DMS79 (cell line): ENCODE data around the gene STIM1.
A peak's percentile ranks its signal among the peaks of the same experiment; 100 is the strongest.

Experiments used
- DNase-seq: peaks from one replicate; lab custom pipeline; 2025; lab: John Stamatoyannopoulos, UW

STIM1 gene

GRCh38 chr11:3952715-3953114 lies 97.3 kb downstream of the STIM1 start:
- no peak for DNase-seq

- DNase-seq, result no peak
These were observed 97.9 kb downstream of the STIM1 start for GRCh38 chr11:3953327-3953726.

- DNase-seq, result no peak
These were observed 99.2 kb downstream of the STIM1 start for GRCh38 chr11:3954448-3955298.

- DNase-seq, result no peak
These were observed 99.8 kb downstream of the STIM1 start for GRCh38 chr11:3955299-3955665.

DNA sequence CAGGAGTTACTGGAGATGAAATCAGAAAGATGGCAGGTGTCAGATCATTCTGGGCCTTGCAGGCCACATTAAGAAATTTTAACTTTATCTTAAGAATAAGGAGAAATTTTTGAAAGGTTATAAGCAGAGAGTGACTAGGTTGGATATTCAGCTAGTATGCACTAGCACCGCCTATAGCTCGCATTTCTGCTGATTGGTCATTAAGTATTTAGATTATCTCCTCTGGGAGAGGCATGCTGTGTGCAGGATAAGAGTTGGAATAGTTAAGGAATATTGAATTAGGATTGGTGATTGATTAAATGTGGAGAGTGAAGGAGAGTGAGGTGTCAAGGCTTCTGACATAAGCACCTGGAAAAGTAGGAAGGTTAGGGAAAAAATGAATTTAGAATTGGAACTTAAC lies 100.6 kb downstream of the STIM1 start:
- DNase-seq, result no peak

DNA sequence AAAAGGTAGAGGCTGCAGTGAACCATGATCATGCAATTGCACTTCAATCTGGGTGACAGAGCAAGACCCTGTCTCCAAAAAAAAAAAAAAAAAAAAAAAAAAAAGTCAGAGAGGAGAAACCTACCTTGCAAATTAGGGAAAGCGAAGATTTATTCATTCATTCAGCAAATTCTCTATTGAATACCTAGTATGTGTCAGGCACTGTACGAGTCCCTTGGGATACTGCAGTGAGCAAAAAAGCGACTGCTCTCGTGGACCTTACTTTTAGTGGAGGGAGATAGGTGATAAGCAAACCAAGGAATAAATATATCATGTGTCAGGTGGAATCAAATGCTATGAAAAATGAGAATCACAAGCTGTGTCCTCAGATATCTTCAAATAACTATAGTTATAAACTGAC lies 101.3 kb downstream of the STIM1 start:
- DNase-seq, result no peak

DNA sequence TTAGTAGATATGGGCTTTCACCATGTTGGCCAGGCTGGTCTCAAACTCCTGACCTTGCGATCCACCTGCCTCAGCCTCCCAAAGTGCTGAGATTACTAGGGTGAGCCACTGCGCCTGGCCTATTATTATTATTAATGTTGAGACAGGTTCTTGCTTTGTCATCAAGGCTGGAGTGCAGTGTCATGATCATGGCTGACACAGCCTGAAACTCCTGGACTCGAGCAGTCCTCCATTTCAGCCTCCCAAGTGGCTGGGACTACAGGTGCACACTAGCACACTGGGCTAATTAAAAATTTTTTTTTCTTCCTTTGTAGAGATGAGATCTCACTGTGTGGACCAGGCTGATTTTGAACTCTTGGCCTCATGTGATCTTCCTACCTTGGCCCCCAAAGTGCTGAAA lies 102.0 kb downstream of the STIM1 start:
- DNase-seq, result no peak

GRCh38 chr11:3958281-3958680 lies 102.8 kb downstream of the STIM1 start:
- DNase-seq, result no peak

- DNase-seq, result peak; percentile 87
These were observed 103.8 kb downstream of the STIM1 start for GRCh38 chr11:3959015-3959902.

DNA sequence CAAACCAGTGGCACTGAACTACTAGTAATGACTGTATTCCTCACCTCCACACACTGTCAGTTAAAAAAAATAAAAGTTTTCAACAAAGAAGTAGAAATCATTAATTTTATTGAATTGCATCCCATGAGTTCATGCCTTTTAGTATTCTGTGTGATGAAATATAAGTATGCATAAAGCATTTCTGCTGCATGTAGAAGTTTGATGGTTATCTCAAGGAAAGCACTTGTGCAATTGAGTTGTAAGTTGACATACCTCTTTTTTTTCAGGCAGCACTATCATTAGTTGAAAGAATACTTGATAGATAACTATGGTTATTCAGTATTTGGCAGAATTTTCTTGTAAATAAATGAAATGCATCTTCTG lies 104.4 kb downstream of the STIM1 start:
- DNase-seq, result no peak

- DNase-seq, result no peak
These were observed 107.0 kb downstream of the STIM1 start for GRCh38 chr11:3962406-3962840.

GRCh38 chr11:3964056-3964455 lies 108.6 kb downstream of the STIM1 start:
- no peak for DNase-seq

- DNase-seq, result no peak
These were observed 109.6 kb downstream of the STIM1 start for GRCh38 chr11:3964935-3965604.

- DNase-seq, result no peak
These were observed 112.2 kb downstream of the STIM1 start for GRCh38 chr11:3967695-3968094.

DNA sequence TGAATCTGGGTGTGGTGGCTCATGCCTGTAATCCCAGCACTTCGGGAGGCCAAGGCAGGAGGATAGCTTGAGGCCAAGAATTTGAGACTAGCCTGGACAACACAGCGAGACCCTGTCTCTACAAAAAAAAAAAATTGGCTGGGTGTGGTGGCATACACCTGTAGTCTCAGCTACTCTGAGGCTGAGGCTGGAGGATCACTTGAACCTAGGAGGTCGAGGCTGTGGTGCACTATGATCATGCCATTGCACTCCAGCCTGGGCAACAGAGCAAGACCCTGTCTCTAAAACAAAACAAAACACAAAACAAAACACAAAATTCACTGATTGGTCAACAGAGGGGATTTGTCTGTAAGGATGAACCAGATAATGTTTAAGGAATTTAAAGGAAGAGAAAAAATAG lies 113.7 kb downstream of the STIM1 start:
- DNase-seq, result no peak

DNA sequence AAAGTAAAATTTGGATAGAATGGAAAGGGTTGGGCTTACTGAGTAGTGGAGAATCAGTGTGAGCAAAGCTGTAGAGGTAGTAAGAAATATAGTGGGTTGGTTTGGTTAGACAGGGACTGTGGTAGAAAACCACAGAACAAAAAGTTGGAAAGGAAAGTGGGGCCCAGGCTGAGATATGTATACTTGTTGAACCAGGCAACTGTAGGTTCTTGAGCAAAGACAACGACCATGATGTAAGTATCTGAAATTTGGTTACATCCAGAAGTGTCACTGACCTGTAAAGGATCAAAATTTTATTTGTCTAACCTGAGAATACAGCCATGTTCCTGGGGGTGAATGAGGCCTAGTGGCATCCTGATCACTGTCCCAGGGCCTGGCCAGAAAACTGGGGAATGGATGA lies 114.1 kb downstream of the STIM1 start:
- no peak for DNase-seq

GRCh38 chr11:3970108-3970507 lies 114.6 kb downstream of the STIM1 start:
- DNase-seq, result no peak

DNA sequence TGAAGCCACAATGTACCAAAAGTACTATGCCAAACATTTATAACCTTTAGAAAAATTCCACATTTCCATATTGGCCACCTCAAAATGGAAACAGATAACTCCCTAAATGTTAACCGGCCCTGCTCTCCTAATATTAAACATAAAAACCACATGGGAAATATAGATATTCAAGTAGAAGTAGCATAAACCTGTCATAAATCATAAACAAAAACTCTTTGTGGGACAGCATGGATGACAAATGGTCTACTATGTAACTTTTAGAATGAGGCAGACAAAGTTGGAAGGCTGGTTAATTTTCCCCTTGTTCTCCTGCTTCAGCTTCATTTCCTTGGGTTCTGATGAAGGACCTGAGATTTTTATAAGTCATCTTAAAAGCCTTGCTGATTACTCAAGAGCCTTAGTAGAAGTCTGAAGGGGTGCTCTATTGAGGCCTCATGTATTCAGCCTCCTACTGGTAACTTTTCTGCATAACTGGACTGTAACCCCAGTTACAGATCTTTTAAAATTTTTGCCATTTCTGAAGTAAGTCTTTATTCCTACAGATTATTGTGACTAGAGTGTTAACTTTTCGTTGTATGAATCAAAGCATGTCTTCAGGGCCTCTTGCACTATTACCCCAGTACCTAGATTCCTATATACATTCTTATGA lies 116.4 kb downstream of the STIM1 start:
- no peak for DNase-seq

DNA sequence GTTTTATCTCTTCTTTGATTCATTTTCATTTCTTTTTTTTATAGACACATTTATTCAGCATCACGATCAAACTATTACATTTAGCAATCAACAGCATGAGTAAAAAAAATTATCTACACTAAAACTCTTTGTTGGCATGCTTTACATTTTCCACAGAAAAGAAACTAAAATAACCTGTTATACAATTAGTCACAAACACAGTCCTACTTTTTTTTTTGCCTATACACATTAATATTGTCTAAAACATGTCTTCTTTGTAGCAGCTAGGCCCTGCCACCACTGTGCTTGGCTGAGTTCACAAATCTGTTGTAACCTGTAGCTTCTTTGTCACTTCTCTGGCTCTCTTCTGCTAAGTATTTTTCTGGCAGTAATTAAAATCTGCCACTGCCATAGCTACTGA lies 117.0 kb downstream of the STIM1 start:
- DNase-seq, result no peak

GRCh38 chr11:3977078-3977477 lies 121.6 kb downstream of the STIM1 start:
- no peak for DNase-seq

- no peak for DNase-seq
These were observed 125.7 kb downstream of the STIM1 start for GRCh38 chr11:3981084-3981633.

GRCh38 chr11:3982431-3982830 lies 127.0 kb downstream of the STIM1 start:
- no peak for DNase-seq
